ENCODE measurements around the gene RASA3.

Gene RASA3

DNA sequence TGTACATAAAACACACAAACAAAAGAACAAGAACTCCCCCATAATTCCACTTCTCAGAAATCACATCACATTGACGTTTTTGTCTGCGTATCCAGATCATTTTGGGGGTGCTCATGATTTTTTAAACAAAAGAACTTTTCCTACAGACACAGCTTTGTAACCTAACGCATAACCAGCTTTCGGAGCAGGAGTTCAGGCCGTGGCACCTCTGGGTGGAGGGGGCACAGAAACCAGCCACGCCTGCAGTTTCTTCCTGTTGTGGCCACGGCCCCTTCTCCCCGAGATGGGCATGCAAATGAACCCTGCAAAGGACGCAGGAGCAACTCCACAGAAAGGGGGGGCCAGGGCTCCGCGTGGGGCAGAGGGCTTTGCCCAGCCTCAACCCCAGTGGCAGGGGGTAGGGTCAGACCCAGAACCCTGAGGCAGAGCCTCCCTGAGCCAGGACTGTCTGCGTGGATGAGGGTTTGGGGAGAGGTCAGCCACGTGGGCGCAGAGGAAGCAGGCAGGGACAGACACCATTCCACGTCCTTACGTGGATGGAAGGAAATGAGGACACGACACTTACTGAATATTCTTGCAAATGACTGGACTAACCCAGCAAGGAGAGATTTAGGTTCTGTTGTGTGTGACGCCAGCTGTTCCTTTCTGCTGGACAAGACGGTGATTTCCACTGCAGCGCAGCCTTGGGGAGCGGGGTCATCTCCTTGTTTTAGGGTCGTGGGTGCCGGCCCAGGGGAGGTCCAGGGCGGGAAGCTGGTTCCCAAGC lies 64.4 kb downstream of the RASA3 start:
- Histone ChIP-seq H3K27ac (replicated peaks) (peak overlapping the region; percentile 95), H3K27me3 (ENCODE audit: insufficient read depth, poor library complexity, severe bottlenecking) (no peaks in the 10 kb centered on the region), H3K4me3 (replicated peaks; ENCODE audit: insufficient read depth, low read length) (no peak overlapping the region)
- TF ChIP-seq, protein P1, sequence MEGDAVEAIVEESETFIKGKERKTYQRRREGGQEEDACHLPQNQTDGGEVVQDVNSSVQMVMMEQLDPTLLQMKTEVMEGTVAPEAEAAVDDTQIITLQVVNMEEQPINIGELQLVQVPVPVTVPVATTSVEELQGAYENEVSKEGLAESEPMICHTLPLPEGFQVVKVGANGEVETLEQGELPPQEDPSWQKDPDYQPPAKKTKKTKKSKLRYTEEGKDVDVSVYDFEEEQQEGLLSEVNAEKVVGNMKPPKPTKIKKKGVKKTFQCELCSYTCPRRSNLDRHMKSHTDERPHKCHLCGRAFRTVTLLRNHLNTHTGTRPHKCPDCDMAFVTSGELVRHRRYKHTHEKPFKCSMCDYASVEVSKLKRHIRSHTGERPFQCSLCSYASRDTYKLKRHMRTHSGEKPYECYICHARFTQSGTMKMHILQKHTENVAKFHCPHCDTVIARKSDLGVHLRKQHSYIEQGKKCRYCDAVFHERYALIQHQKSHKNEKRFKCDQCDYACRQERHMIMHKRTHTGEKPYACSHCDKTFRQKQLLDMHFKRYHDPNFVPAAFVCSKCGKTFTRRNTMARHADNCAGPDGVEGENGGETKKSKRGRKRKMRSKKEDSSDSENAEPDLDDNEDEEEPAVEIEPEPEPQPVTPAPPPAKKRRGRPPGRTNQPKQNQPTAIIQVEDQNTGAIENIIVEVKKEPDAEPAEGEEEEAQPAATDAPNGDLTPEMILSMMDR (IDR thresholded peaks at IDR 0.05; ENCODE audit: insufficient read depth, low read length), result no peak
- TF ChIP-seq POLR2AphosphoS5 (IDR thresholded peaks at IDR 0.05; ENCODE audit: low read depth) (no peak), GABPA (IDR thresholded peaks at IDR 0.05; ENCODE audit: low read depth) (no peak), SPI1 (IDR thresholded peaks at IDR 0.05; ENCODE audit: borderline replicate concordance, low read depth) (no peak)
- peak in 1 of 2 experiments; percentile 47 for DNase-seq (ENCODE audit: low read depth in 1 of 2, low spot score in 1 of 2)

DNA sequence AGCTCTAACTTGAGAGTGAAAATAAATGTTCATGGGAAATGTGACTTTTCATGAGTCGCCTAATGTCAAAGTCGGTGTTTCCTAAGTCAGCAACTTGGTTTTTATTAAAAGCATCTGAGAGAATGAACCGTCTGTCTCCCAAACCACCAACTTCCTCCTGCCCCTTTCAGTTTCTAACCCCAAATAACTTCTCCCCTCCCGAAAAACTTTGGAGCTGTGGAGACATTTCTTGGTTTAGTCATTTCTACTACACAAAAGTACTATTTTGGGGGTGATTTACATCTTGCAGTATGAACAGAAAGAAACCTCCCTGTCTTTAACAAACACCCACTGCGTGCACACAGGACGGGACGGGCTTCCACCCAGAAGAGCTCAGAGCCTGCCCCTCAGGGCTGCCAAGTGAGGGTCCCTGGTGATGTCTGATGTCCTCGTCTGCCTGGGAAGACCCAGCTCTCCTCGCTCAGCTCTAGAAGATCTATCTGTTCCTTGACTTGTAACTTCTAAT lies 65.0 kb downstream of the RASA3 start:
- DNase-seq (ENCODE audit: low read depth in 1 of 2, low spot score in 1 of 2), result peak; percentile 50 to 64
- no peaks in the 10 kb centered on the region for H3K27me3 ChIP-seq (ENCODE audit: insufficient read depth, poor library complexity, severe bottlenecking)
- H3K4me3 ChIP-seq (replicated peaks; ENCODE audit: insufficient read depth, low read length), result no peak overlapping the region; the same call in 1 of the 2 replicates
- peak overlapping the region; percentile 95 for H3K27ac ChIP-seq (replicated peaks)
- TF ChIP-seq GABPA (IDR thresholded peaks at IDR 0.05; ENCODE audit: low read depth), result no peak
- TF ChIP-seq, protein P2, sequence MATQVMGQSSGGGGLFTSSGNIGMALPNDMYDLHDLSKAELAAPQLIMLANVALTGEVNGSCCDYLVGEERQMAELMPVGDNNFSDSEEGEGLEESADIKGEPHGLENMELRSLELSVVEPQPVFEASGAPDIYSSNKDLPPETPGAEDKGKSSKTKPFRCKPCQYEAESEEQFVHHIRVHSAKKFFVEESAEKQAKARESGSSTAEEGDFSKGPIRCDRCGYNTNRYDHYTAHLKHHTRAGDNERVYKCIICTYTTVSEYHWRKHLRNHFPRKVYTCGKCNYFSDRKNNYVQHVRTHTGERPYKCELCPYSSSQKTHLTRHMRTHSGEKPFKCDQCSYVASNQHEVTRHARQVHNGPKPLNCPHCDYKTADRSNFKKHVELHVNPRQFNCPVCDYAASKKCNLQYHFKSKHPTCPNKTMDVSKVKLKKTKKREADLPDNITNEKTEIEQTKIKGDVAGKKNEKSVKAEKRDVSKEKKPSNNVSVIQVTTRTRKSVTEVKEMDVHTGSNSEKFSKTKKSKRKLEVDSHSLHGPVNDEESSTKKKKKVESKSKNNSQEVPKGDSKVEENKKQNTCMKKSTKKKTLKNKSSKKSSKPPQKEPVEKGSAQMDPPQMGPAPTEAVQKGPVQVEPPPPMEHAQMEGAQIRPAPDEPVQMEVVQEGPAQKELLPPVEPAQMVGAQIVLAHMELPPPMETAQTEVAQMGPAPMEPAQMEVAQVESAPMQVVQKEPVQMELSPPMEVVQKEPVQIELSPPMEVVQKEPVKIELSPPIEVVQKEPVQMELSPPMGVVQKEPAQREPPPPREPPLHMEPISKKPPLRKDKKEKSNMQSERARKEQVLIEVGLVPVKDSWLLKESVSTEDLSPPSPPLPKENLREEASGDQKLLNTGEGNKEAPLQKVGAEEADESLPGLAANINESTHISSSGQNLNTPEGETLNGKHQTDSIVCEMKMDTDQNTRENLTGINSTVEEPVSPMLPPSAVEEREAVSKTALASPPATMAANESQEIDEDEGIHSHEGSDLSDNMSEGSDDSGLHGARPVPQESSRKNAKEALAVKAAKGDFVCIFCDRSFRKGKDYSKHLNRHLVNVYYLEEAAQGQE (IDR thresholded peaks at IDR 0.05; ENCODE audit: insufficient replicate concordance, low read depth), result no peak
- no peak for TF ChIP-seq POLR2AphosphoS5 (IDR thresholded peaks at IDR 0.05; ENCODE audit: low read depth)
- no peak for TF ChIP-seq SPI1 (IDR thresholded peaks at IDR 0.05; ENCODE audit: borderline replicate concordance, low read depth)
- TF ChIP-seq, protein P1 (IDR thresholded peaks at IDR 0.05; ENCODE audit: insufficient read depth, low read length), result no peak

DNA sequence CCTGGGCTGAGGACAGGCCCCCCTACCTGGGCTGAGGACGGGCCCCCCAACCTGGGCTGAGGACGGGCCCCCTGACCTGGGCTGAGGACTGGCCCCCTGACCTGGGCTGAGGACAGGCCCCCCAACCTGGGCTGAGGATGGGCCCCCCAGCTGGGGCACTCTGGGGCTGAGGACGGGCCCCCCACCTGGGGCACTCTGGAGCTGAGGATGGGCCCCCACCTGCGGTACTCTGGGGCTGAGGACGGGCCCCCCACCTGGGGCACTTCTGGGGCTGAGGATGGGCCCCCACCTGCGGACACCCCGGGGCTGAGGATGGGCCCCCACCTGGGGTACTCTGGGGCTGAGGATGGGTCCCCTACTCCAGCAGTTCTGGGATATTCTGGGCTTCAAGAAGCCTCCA lies 65.5 kb downstream of the RASA3 start:
- DNase-seq (ENCODE audit: low read depth in 1 of 2, low spot score in 1 of 2), result no peak
- TF ChIP-seq GABPA (IDR thresholded peaks at IDR 0.05; ENCODE audit: low read depth) (no peak), POLR2AphosphoS5 (IDR thresholded peaks at IDR 0.05; ENCODE audit: low read depth) (no peak), SPI1 (IDR thresholded peaks at IDR 0.05; ENCODE audit: borderline replicate concordance, low read depth) (no peak)
- TF ChIP-seq, protein P1 (IDR thresholded peaks at IDR 0.05; ENCODE audit: insufficient read depth, low read length), result no peak
- TF ChIP-seq, protein P2 (IDR thresholded peaks at IDR 0.05; ENCODE audit: insufficient replicate concordance, low read depth), result no peak

More for the DNA sequence above, 65.5 kb downstream of the RASA3 start:
- Histone ChIP-seq H3K27me3 (ENCODE audit: insufficient read depth, poor library complexity, severe bottlenecking) (no peaks in the 10 kb centered on the region), H3K27ac (replicated peaks) (peak overlapping the region; percentile 95), H3K4me3 (replicated peaks; ENCODE audit: insufficient read depth, low read length) (peak overlapping the region; percentile 2; the same call in 1 of the 2 replicates)
